Skeletal muscle cell (primary cell): ENCODE results near the gene ZNF253.
A peak's percentile ranks its signal among the peaks of the same experiment; 100 is the strongest.
"Not testable (repeated sequence)": the region's sequence is repeated elsewhere in the genome, so short reads cannot be mapped to it uniquely, and the experiment has no call there.

ENCODE experiments used
- DNase-seq: peaks from one replicate; pipeline ENCODE4 v3.0.0-alpha.2; 2010; ENCODE audit warnings: low read depth
- H3K4me3 ChIP-seq: 2 replicates; pipeline ENCODE4 v1.5.1; 2011; ENCODE audit warnings: low read depth, mild to moderate bottlenecking, control low read depth, low read length, moderate library complexity

ZNF253 gene

DNA sequence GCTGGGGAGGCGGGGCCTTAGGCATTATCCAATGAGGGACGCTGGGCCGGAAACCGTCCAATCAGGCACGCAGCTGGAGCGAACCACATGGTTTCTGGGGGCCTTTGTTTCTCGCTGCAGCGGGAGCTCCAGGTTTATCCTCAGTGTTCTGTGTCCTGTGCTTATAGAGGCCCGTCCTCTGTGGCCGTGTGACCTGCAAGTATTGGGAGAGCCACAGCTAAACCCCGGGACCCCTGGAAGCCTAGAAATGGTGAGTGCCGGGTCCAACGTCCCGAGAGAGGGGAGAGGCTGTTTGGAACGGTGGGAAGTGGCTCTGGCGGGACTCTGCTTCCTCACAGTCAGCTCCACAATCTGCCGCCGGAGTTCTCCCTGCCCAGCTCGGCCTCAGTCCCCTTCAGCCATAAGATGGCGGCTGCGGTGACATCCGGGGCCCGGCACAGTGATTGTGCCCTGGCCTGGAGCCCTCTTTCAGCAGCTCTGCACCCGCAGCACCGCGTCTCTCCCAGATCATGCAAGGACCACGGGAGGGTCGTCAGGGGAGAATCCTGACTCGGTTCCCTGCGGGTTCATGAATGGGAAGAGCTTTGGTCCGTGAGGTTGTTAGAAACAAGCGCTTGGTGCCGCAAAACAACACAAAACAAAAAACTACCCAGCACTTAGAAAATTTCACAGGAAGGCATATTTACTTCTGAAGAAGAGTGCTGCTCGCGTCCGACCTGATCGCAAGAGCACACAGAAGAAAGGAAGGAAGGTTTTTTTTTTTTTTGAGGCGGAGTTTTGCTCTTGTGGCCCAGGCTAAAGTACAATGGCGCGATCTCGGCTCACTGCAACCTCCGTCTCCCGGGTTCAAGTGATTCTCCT lies at the start of gene ZNF253:
Gene ZNF253, plus strand, starts transcription at position 133 of the 861 bp plus-strand sequence. Its CDS starts 115 bp downstream, at position 248.
- peak; percentile 72 for DNase-seq
- peak within 1 kb of the TSS; percentile 80 for H3K4me3 ChIP-seq

- DNase-seq, result no peak
- H3K4me3 ChIP-seq, result no peak overlapping the region
These were observed 49.0 kb upstream of the ZNF253 start for GRCh38 chr19:19816679-19817078.

- DNase-seq, result no peak
- H3K4me3 ChIP-seq, result no peak overlapping the region
These were observed 48.3 kb upstream of the ZNF253 start for GRCh38 chr19:19817357-19817756.

GRCh38 chr19:19820774-19821320 lies 44.8 kb upstream of the ZNF253 start:
- H3K4me3 ChIP-seq, result peak overlapping the region; percentile 87
- no peak for DNase-seq

DNA sequence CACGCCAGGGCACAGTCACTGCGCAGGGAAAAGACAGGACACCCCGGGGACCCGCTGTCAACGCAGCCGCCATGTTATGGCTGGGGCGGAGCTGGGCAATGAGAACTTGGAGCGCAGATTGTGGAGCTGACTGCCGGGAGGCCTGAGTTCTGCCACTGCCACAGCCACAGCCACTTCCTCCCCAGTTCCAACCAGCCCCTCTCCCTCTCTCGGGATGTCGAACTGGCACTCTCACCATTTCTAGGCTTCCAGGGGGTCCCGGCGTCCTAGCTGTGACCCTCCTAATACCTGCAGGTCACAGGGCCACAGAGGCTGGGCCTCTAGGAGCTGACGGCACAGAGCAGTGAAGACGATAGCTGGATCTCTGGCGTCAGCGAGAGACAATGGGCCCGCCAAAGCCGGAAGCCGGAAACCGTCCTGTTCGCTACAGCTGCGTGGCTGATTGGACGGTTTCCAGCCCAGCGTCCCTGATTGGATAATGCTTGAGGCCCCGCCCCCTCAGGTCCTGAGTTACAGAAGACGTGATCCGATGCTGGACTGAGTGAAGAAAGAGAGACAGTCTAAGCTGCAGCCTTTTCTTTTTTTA lies 44.2 kb upstream of the ZNF253 start, which contains the start of gene ZNF506:
Gene ZNF506, minus strand, starts transcription at position 385 of the 586 bp plus-strand sequence. Its CDS starts 147 bp downstream, at position 238.
- DNase-seq, result peak; percentile 87
- H3K4me3 ChIP-seq, result peak within 1 kb of the TSS; percentile 87

DNA sequence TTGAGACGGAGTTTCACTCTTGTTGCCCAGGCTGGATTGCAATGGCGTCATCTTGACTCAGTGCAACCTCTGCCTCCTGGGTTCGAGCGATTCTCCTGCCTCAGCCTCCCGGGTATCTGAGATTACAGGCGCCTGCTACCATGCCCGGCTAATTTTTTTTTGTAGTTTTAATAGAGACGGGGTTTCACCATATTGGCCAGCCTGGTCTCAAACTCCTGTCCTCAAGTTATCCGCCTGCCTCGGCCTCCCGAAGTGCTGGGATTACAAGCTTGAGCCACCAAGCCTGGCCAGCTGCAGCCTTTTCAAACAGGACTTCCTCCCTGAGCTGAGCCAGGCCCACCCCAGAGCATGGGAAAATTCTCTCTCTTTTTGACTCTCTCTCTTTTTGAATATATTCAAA lies 43.7 kb upstream of the ZNF253 start:
- not testable (repeated sequence) for DNase-seq
- H3K4me3 ChIP-seq, result peak overlapping the region; percentile 87

- H3K4me3 ChIP-seq, result no peak overlapping the region
- DNase-seq, result no peak
These were observed 41.8 kb upstream of the ZNF253 start for GRCh38 chr19:19823916-19824315.

- no peak overlapping the region for H3K4me3 ChIP-seq
- no peak for DNase-seq
These were observed 38.8 kb upstream of the ZNF253 start for GRCh38 chr19:19826875-19827274.

GRCh38 chr19:19835560-19836038 lies 30.1 kb upstream of the ZNF253 start:
- DNase-seq, result no peak

GRCh38 chr19:19847781-19848180 lies 17.9 kb upstream of the ZNF253 start:
- DNase-seq, result no peak
- no peak overlapping the region for H3K4me3 ChIP-seq

More at GRCh38 chr19:19835560-19836038, 30.1 kb upstream of the ZNF253 start:
- H3K4me3 ChIP-seq, result no peak overlapping the region

- no peak overlapping the region for H3K4me3 ChIP-seq
- no peak for DNase-seq
These were observed 16.6 kb upstream of the ZNF253 start for GRCh38 chr19:19849056-19849455.

DNA sequence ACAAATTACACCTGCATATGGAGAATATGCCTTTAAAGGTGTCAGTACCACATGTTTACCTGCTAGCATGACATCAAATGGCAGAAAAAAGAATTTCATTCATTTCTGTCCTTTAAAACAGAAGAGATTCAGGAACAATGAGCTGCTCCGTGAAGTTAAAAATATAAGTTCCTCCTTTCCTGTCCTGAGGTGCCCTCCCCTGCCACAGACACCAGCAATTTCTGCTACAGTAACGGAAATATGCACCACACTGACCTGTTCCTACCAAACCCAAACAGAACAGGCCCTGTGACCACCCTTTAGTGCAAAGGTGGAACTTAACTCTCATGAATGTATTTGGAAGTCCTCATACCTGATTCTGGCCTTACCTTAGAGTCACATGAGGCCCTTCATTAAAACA lies 13.9 kb upstream of the ZNF253 start:
- DNase-seq, result not testable (repeated sequence)

DNA sequence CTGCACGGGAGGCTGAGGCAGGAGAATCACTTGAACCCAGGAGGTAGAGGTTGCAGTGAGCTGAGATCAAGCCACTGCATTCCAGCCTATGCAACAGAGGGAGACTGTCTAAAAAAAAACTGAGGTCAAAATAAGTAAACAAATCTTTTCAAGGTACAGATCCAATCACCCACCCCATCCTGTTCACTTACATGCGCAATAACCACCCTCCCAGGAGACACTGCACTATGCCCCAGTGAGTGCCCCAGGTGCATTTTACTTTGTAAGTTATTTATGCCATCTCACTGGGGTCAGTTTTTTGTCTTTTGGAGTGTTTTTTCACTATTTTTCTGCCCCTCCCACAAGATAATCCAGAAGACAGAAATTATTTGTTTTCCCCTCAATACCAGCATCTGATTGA lies 6.9 kb upstream of the ZNF253 start:
- no peak for DNase-seq
- H3K4me3 ChIP-seq, result no peak overlapping the region

More for the DNA sequence above, 13.9 kb upstream of the ZNF253 start:
- H3K4me3 ChIP-seq, result not testable (repeated sequence)

- H3K4me3 ChIP-seq, result no peak overlapping the region
- no peak for DNase-seq
These were observed 4.8 kb upstream of the ZNF253 start for GRCh38 chr19:19860756-19861390.

DNA sequence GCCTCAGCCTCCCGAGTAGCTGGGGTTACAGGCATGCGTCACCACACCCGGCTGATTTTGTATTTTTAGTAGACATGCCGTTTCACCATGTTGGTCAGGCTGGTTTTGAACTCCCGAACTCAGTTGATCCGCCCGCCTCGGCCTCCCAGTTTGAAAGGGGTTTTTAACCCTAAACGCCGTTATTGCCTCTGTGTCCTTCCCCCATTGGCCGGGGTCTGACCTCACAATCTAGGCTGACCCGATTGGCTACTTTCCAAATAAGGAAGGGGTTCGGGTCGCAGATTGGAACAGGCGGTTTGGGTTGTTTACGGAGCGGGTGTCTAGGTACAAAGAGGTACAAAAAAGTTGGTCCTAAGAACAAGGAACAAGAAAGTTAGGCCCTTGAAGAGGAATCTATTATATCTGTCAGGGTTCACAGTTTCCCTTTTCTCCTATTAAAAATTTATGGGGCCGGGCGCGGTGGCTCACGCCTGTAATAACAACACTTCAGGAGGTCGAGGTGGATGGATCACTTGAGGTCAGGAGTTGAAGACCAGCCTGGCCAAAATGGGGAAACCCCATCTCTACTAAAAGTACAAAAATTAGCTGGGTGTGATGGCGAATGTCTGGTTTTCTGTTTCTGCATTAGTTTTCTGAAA lies 1.0 kb downstream of the ZNF253 start:
- H3K4me3 ChIP-seq, result peak overlapping the region; percentile 80
- DNase-seq, result no peak

- not testable (repeated sequence) for DNase-seq, H3K4me3 ChIP-seq
These were observed 4.4 kb downstream of the ZNF253 start for GRCh38 chr19:19870086-19870485.

DNA sequence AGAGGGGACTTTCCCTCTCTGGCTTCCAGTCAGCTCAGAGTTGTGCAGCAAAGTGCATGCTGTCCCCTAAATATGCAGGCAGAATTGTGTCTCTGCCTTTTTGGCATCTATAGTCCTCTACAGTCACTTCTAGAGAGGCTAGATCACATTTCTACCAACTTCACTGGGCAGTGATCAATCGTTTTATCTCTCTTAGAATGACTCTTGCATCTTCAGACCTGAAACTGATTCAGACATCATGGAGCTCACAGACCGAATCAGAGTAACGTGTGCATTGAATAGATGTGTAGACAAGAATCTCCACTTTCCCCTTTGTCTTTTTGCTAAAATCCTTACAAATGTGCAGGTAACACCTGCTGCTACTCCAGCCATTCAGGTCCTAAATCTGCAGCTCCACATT lies 6.2 kb downstream of the ZNF253 start:
- no peak overlapping the region for H3K4me3 ChIP-seq
- no peak for DNase-seq

DNA sequence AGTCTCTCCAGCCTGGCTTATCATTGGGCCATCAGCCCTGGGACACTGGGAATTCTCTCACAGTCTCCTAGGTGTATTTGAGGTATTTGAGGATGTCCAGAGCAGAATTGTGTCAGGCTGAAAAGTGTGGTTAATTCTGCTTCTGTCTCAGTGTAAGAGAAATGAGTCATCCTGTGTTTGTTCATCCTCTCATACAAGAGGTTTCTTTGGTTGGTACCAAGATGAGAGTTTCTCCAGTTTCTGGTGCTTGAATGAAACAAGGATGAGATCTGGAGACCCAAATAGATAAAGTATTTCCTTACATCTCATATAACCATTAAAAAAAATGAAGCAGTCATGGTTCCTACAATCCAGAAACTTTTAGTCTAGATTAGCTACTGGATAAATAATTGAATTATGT lies 7.7 kb downstream of the ZNF253 start:
- no peak for DNase-seq
- H3K4me3 ChIP-seq, result no peak overlapping the region

- H3K4me3 ChIP-seq, result no peak overlapping the region
- DNase-seq, result no peak
These were observed 12.0 kb downstream of the ZNF253 start for GRCh38 chr19:19877724-19878123.
